GM19099 (cell line): ENCODE data around the gene DUSP22.

ENCODE experiments used
- POLR2A ChIP-seq: IDR thresholded peaks from 3 replicates; pipeline ENCODE4 v1.6.1; 2011; ENCODE audit warnings: low read depth; ENCODE audit not compliant: insufficient read length; ENCODE audit errors: extremely low read depth

Gene DUSP22

DNA sequence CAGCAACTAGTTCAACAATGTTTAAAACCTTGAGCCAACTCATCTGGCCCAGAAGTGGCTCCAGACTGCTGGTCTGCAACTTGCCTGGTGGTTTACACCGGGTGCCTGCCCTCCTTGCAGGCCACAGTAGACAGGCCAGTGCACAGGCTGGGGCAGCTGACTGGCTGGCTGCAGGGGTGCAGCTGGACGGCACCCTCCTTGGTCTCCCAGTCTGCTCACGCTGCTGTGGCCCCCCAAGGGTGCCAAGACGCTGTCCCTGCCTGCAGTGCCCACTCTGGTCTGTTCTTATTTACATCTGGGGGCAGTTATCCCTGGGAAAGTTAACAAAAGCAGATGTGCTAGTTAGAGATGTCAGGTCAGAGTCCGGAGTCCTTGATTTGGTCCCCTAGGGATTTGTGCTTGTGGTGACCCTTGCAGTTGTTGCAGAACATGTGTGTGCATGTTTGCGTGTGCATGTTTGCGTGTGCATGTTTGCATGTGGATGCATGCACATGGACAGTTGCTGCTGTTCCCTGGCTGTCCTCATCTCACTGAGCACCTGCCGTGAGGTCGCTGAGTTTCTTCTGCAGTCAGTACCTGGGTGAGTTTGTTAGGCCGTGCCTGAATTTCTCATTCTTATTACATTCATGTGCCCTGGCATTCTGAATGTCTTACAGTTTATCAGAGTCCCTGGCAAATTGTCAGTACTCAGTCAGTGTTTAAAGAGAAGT, 51.1 kb downstream of the DUSP22 start:
- no peak for TF ChIP-seq POLR2A

DNA sequence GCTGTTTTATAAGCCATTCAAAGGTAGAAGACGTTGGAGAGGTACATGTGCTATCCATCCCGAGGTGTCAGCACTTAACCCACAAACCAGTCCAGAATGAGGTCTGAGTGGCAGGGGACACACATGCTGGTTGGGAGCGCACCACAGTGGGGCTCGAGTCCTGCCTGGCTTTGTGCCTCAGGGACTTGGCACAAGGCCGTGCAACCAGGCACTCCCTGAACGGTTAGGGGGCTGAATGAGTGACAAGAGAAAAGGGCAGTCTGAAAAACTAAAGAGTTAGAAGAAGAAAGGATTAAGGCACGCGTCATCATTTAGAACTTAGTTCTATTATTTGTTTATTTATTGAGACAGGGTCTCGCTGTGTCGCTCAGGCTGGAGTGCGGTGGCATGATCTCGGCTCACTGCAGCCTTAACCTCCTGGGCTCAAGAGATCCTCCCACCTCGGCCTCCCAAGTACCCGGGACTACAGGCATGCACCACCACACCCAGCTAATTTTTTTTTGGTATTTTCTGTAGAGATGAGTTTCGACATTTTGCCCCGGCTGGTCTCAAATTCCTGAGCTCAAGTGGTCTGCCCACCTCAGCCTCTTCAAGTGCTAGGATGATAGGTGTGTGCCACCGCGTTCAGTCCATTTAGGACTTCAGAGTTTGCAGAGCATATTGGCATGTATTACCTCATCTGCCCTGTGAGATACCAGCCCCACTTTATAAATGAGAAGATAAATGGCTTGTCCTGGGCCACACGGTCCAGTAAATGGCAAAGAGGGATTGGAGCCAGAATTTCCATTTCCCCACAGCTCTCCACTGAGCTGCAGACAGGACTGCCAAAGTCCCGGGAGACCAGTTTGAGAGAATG, 51.9 kb downstream of the DUSP22 start:
- no peak for TF ChIP-seq POLR2A

DNA sequence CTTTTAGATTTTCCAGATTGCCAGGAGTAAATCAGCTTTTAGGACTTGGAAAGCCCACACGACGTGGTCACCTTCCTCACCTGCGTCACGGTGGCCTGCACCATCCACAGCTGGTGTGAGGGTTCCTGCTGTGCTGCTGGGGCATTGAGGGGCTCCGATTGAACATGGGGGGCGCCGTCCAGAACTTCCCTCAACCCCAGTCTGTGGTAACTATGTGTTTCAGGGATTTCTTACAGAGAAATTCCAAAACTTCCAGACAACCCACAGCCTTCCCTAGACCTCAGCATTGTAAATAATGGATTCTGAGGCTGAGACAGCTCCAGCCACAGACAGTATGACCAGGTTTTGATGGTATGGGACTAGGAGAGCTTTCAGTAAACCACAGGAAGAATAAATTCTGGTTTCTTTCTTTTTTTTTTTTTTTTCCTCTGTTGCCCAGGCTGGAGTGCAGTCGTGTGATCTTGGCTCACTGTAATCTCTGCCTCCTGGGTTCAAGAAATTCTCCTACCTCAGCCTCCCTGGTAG, 52.6 kb downstream of the DUSP22 start:
- no peak for TF ChIP-seq POLR2A

DNA sequence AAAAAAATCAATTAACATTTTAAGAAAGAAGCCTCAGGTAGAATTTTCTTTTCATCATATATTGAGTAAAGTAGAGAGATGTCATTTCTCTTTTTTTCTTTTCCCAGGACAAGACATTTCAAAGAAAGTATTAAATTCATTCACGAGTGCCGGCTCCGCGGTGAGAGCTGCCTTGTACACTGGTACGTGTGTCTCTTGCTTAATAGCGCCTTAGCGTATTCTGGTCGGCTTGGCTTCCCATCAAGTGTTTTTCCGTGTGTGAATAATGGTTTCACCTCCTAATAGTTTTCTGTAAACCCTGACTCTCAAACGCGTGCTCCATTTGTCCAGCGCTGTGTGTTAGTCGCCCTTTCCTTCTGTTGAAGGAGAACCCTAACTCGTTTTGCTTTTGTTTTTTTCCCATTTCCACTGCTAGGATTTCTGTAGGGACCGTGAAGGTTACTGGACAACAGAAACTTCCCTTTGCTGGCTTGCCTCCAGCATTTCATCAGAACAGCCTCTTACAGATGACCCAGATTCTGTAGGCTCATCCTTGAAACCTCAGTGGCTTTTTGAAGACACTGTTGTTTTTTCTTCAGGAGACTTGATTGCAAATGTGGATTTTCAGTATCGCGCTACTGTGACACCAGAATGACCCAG, 53.6 kb downstream of the DUSP22 start:
- no peak for TF ChIP-seq POLR2A

DNA sequence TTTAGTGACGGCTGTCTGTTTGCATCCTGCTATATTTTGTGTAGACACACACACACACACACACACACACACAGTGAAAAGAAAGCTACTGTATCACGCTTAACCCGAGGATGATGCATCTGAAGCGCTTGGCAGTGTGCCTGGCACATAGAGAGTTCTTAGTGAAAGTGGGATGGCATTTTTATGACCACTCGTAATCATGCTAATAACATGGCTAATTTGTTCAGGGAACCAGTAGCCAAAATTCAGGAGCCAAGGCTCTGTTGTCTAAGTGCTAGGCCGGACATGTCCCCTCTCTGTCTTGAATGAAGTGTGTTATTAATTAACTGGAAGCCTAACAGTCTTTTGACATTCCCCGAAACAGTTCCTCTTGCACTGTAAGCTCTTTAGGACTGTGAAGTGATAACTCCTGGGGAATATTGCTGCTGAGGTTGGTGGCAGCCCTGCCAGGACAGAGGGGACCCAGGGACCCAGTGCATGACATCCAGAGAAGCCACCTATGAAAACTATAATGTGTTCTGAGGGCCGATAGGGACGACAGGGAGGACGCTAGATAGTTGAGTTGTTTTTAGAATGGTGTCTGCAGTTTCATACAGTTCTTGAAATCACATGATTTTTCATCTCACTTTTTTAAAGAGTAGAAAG, 54.2 kb downstream of the DUSP22 start:
- no peak for TF ChIP-seq POLR2A

DNA sequence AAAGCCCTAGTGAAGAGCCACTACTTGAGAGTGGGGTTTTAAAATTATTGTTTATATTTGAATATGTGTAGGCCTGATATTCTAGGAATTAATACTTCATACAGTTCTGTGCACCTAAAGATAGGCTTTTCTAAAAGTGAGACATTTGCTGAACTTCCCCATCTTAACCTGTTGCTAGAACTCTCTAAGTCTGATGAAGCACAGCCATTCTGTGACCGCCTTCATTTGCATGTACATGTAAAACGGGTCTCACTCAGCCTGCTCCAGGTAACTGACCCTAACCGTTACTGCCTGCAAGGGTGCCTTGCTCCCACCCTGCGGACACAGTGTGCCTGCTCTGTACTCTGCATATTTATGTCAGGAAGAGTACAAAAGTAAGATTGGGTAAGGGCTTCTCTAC, 54.9 kb downstream of the DUSP22 start:
- TF ChIP-seq POLR2A: peak; percentile 44

DNA sequence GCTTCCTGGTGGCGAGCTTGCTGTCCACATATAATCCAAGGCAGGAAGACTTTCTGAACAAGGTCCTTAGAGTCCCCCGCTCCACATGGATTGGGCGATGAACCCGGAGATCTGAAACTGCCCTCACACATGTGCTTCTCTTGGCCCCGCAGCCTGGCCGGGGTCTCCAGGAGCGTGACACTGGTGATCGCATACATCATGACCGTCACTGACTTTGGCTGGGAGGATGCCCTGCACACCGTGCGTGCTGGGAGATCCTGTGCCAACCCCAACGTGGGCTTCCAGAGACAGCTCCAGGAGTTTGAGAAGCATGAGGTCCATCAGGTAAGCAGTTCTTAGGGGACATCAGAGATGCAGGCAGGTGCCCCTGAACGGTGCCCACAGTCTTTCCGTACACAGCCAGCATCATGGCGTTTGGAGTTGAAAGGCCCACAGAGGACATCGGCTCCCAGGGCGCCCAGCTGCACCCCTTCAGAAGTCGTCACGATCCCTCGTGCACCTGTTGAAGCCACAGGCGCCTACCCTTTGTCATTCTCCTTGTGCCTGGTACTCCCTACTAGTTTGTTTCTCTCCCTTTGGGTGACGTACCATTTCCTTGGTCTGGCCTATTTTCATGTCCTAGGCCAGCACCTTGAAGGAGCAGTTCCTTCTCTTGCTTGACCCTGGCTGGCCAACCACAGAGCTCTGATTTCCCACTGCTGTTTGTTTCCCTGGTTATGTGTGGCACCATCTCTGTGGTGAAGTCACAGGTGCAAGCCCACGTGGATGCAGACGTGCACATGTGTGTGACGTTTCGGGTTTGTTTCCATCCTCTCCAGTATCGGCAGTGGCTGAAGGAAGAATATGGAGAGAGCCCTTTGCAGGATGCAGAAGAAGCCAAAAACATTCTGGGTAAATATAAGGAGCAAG, 55.9 kb downstream of the DUSP22 start:
- TF ChIP-seq POLR2A: no peak

DNA sequence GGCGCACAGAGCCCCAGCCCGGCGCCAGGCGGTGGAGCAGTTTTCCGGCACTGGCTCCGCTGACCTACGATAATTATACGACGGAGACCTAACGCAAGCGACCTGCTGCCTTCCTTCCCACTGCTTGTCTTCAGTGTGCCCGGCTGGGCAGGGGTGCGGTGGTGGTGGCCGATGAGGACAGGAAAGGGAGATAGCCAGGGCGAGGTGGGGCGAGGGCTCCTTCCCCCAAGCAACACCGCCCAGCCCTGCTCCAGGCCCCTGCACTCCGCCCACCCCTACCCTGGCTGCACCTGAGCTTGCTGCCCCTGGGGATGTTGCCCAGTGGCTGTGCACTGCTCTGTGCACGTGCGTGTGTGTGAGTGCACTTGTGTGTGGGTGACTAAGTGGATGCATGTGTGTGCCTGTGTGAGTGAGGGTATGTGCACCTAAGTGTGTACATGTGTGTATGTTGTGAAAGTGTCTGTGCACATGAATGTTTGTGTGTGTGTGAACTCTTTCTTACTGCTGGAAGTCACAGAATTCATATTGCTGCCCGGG, 56.6 kb downstream of the DUSP22 start:
- TF ChIP-seq POLR2A: no peak

DNA sequence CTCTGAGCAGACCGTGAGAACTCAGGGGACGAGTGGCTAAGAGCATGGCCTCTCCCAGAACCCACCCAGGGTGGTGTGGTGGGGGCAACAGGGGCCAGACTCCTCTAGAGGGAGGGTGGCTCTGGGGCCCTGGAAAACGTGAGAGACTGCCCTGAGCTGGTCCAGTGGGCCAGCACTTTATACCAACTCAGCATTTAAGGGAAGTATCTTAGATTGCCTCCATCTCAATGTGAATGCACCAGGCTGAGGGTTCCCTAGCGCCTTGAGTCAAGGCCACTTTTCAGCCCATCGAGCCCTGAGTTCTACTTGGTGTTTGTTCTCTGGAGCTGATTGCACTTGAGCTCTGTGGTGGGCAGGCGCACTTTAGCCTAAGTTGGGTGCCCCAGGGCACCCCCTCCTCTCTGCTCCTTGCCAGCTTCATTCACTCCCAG, 57.2 kb downstream of the DUSP22 start:
- no peak for TF ChIP-seq POLR2A

DNA sequence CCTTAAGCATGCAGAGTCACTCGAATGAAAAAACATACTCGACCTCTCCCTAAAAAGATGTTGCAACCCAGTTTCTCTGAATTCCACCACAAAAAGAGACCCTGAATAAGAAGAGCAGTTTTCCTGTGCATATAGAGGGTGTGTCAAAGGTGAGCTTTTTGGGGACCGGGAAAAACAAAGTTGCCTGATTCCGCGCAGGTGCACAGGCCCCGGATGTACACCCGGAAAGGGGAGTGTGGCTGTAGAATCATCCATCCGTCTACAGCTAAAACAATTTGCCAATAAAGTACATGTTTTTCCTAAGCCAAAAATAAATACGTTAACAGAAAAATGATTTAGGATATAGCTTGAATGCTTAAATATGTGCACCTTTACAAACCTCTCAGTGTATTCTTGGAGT, 58.1 kb downstream of the DUSP22 start:
- no peak for TF ChIP-seq POLR2A

DNA sequence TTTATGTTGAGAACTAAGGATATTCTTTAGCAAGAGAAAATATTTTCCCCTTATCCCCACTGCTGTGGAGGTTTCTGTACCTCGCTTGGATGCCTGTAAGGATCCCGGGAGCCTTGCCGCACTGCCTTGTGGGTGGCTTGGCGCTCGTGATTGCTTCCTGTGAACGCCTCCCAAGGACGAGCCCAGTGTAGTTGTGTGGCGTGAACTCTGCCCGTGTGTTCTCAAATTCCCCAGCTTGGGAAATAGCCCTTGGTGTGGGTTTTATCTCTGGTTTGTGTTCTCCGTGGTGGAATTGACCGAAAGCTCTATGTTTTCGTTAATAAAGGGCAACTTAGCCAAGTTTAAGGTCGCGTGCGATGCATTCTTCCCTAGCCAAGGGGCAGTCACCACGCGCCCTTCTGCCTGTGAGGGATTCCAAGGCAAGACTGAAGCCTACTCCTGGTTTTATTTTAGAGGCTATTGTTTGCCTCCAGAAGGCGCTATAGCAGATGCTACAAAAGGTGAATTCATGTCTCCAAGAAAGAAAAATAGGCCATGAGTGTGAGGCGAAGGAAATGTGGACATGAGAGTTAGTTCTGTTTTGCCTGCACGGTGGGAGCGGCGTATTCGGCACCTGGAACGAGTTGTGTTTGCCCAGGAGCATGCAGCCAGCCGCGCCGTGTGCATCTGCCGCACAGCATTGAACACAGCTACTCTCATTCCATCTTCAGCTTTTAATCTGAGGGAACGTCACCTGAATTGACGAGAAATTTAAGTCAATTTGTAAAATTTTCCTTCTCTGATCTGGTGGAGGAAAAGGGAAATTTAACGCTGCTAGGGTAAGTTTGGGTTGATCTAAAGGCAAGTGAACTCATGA, 59.0 kb downstream of the DUSP22 start:
- no peak for TF ChIP-seq POLR2A

DNA sequence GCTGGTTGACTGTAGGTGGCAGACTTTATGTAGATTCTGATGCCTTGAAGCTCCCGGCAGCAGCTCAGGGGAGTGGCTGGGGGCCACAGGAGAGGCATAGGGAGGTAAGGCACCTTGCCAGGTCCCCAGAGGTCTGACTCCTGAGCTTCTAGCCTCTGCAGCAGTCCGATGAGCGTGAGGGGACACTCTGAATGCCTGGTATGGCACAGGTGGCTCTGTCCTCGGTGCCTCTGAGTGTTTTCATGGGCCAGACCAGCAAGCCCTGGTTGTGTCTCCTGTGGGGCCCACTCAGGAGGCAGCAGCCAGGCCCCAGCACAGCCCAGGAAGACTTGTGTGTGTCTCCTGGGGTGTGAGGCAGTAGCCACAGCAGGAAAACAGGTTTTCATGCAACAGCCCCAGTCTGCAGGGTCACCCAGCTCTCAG, 59.6 kb downstream of the DUSP22 start:
- no peak for TF ChIP-seq POLR2A

DNA sequence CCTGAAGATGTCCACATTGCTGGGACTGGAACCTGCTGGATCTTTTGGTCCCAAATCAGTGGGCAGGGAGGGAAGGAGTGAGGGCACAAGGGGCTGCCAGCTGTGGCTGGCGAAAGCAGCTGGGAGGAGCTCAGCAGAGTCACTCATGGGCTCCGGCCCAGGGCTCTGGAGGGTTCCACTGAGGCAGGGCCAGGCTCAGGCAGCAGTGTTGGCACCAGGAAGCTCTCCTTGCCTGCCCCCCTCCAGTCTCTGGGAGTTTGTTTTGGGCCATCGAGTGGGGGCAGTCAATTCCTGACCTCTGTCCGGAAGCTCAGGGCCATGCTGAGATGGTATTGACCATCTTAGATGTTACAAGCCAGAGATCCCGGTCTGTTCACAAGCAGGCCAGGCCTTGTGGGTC, 60.2 kb downstream of the DUSP22 start:
- no peak for TF ChIP-seq POLR2A

DNA sequence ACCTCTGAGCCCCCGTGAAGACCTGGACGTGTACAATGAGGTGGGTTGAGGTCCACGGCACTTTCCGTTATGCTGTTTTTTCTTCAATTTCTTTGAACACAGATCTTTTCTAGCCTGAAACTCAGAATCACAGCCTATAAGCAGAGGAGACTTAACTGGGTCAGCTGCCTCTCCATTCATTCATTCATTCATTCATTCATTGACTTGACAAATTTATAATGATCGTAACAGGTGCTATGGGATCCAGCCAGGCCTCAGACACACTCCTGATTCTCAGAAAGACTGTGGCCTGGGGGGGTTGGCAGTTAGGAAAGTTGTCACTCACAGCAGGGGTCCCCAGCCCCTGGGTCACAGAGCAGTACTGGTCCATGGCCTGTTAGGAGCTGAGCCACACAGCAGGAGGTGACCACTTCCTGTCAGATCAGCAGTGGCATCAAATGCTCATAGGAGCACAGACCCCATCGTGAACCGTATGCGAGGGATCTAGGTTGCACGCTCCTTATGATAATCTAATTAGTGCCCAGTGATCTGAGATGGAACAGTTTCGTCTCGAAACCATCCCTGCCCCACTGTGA, 60.7 kb downstream of the DUSP22 start:
- no peak for TF ChIP-seq POLR2A
